Neuronal stem cell (in vitro differentiated cells): ENCODE results near the gene SPPL3.

Source experiments
- DNase-seq: peaks from one replicate; pipeline ENCODE4 v3.0.0-alpha.2; 2013; ENCODE audit warnings: low spot score
- H2AFZ ChIP-seq: one replicate; pipeline ENCODE4 v1.6.1; 2013; ENCODE audit warnings: mild to moderate bottlenecking, low read length, inconsistent platforms
- H2AK5ac ChIP-seq: 2 replicates; pipeline ENCODE4 v1.6.1; 2013; ENCODE audit warnings: low read depth, mild to moderate bottlenecking, inconsistent platforms, low read length, moderate library complexity, mixed read lengths
- H2BK120ac ChIP-seq: 2 replicates; pipeline ENCODE4 v1.6.1; 2013; ENCODE audit warnings: low read depth, mild to moderate bottlenecking, inconsistent platforms, low read length, moderate library complexity, mixed read lengths
- H2BK12ac ChIP-seq: one replicate; pipeline ENCODE4 v1.6.1; 2013; ENCODE audit warnings: low read length, inconsistent platforms
- H2BK15ac ChIP-seq: 2 replicates; pipeline ENCODE4 v1.6.1; 2013; ENCODE audit warnings: mild to moderate bottlenecking, low read length, inconsistent platforms, mixed read lengths
- H2BK5ac ChIP-seq: one replicate; pipeline ENCODE4 v1.6.1; 2013; ENCODE audit warnings: inconsistent platforms, mild to moderate bottlenecking, low read length, moderate library complexity
- H3K14ac ChIP-seq: one replicate; pipeline ENCODE4 v1.6.1; 2013; ENCODE audit warnings: low read length, inconsistent platforms
- H3K18ac ChIP-seq: 2 replicates; pipeline ENCODE4 v1.6.1; 2013; ENCODE audit warnings: low read length, inconsistent platforms
- H3K23ac ChIP-seq: 2 replicates; pipeline ENCODE4 v1.6.1; 2013; ENCODE audit warnings: low read depth, mild to moderate bottlenecking, mixed read lengths, low read length, inconsistent platforms; ENCODE audit not compliant: poor library complexity
- H3K27ac ChIP-seq: replicated peaks from 3 replicates; pipeline ENCODE4 v1.5.1; 2013; ENCODE audit warnings: low read length, inconsistent platforms
- H3K27me3 ChIP-seq, 3 experiments: 2 replicates each; pipeline ENCODE4 v1.6.1; 2013; ENCODE audit warnings: low read length in 3 of 3, mild to moderate bottlenecking in 2 of 3, inconsistent platforms in 1 of 3, low read depth in 1 of 3, mixed read lengths in 1 of 3, moderate library complexity in 1 of 3; ENCODE audit not compliant: control insufficient read depth in 3 of 3, insufficient read depth in 3 of 3
- H3K36me3 ChIP-seq, 2 donors: replicated peaks in 1 of 2; 2 replicates each; pipeline ENCODE4 v1.6.1; 2013; ENCODE audit warnings: low read length in 2 of 2; ENCODE audit not compliant: control insufficient read depth in 2 of 2, insufficient read depth in 2 of 2
- H3K4ac ChIP-seq: 2 replicates; pipeline ENCODE4 v1.6.1; 2013; ENCODE audit warnings: inconsistent platforms, mild to moderate bottlenecking, low read length, moderate library complexity
- H3K4me1 ChIP-seq, 2 donors: 1 replicate in 1 of 2; 2 replicates in 1 of 2; pipeline ENCODE4 v1.6.1; 2013; ENCODE audit warnings: low read length in 2 of 2, low read depth in 1 of 2; ENCODE audit not compliant: control insufficient read depth in 2 of 2, insufficient read depth in 1 of 2
- H3K4me2 ChIP-seq: one replicate; pipeline ENCODE4 v1.6.1; 2013; ENCODE audit warnings: mild to moderate bottlenecking, low read length, inconsistent platforms; ENCODE audit not compliant: insufficient read depth, poor library complexity, severe bottlenecking
- H3K4me3 ChIP-seq, 2 donors: 2 replicates each; pipeline ENCODE4 v1.5.1; 2013; ENCODE audit warnings: low read length in 2 of 2, mild to moderate bottlenecking in 2 of 2, inconsistent platforms in 1 of 2, moderate library complexity in 1 of 2
- H3K79me1 ChIP-seq: one replicate; pipeline ENCODE4 v1.6.1; 2013; ENCODE audit warnings: low read depth, mild to moderate bottlenecking, inconsistent platforms, low read length, moderate library complexity
- H3K9ac ChIP-seq: one replicate; pipeline ENCODE4 v1.6.1; 2013; ENCODE audit warnings: mild to moderate bottlenecking, low read depth, low read length, inconsistent platforms; ENCODE audit not compliant: poor library complexity
- H3K9me3 ChIP-seq, 2 donors: replicated peaks in 1 of 2; 2 replicates each; pipeline versions ENCODE3 to v1.6.1; 2013; ENCODE audit warnings: low read length in 2 of 2, mild to moderate bottlenecking in 2 of 2, inconsistent platforms in 1 of 2, low read depth in 1 of 2, mixed read lengths in 1 of 2, moderate library complexity in 1 of 2; ENCODE audit not compliant: control insufficient read depth in 2 of 2, insufficient read depth in 1 of 2
- H4K8ac ChIP-seq: one replicate; pipeline ENCODE4 v1.6.1; 2013; ENCODE audit warnings: low read depth, mild to moderate bottlenecking, inconsistent platforms, low read length, moderate library complexity
- H4K91ac ChIP-seq: one replicate; pipeline ENCODE4 v1.6.1; 2013; ENCODE audit warnings: low read length, low read depth, mild to moderate bottlenecking, inconsistent platforms; ENCODE audit not compliant: poor library complexity
- WGBS, 2 donors: extraction: QIAGEN DNeasy Blood & Tissue Kit; methylation state at CpG; one replicate each; pipeline ENCODE4 v1.1.7; 2013; ENCODE audit warnings: missing lambda C conversion rate in 2 of 2, mixed read lengths in 1 of 2; ENCODE audit not compliant: insufficient read length in 2 of 2, insufficient replicate concordance in 1 of 2; ENCODE audit errors: extremely low coverage in 2 of 2; 5-methylcytosine and 5-hydroxymethylcytosine counted together

SPPL3 gene

DNA sequence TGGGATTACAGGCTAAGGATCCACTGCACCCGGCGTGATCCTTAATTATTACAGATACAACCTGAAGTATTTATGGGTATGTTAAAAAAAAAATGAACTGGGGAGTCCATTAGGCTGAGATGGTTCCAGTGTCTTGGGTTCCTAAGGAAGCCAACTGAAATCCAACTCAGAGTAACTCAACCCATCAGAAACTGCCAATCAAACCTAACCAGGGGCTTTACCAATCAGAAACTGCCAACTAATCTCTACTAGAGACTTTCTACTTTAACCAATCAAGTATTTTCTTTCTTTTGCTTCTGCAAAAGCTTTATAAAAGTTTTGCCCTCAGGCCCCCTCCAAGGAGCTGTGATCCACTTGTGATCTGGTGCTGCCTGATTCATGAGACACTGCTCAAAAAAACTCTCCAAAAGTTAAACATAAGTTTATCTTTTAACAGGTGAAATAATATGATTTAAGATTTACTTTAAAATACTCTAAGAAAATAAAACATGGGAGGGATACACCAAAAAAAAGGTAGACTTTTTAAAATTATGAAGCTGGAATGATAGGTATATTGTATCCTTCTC, 90.5 kb downstream of the SPPL3 start:
- no CpG with 5 or more reads among the region's 2 CpGs for WGBS, 2 donors
- H2BK120ac ChIP-seq: no peak overlapping the region

GRCh38 chr12:120810021-120810420, 94.1 kb downstream of the SPPL3 start:
- H2BK120ac ChIP-seq: no peak overlapping the region
- no peak overlapping the region for H2AK5ac ChIP-seq
- no peaks in the 10 kb centered on the region for H3K79me1 ChIP-seq
- H3K4me3 ChIP-seq: no peak overlapping the region
- H2BK12ac ChIP-seq: no peak overlapping the region
- no CpG with 5 or more reads among the region's 3 CpGs for WGBS, 2 donors
- H3K4me1 ChIP-seq: no peaks in the 10 kb centered on the region
- no peak overlapping the region for H3K23ac ChIP-seq
- H3K4me2 ChIP-seq: no peak overlapping the region
- H4K91ac ChIP-seq: no peak overlapping the region
- no peak overlapping the region for H3K27ac ChIP-seq
- no peak for DNase-seq
- H4K8ac ChIP-seq: no peak overlapping the region
- no peak overlapping the region for H3K14ac ChIP-seq
- H3K4ac ChIP-seq: no peak overlapping the region
- no peak overlapping the region for H2BK15ac ChIP-seq
- H3K18ac ChIP-seq: no peak overlapping the region
- no peak overlapping the region for H2AFZ ChIP-seq
- H3K9me3 ChIP-seq: peaks cover 0 to 5% of the 10 kb centered on the region in 2 donors
- H3K9ac ChIP-seq: no peak overlapping the region
- peaks cover 2 to 35% of the 10 kb centered on the region in 2 donors for H3K36me3 ChIP-seq
- no peaks in the 10 kb centered on the region for H3K27me3 ChIP-seq
- H2BK5ac ChIP-seq: no peak overlapping the region

More for the DNA sequence above, 90.5 kb downstream of the SPPL3 start:
- no peak overlapping the region for H3K4me3 ChIP-seq
- H3K14ac ChIP-seq: no peak overlapping the region
- peaks cover 2 to 20% of the 10 kb centered on the region in 2 donors for H3K36me3 ChIP-seq
- H3K4ac ChIP-seq: no peak overlapping the region
- no peak overlapping the region for H3K23ac ChIP-seq
- no peak overlapping the region for H2AK5ac ChIP-seq
- no peak overlapping the region for H4K8ac ChIP-seq
- no peak overlapping the region for H2BK12ac ChIP-seq
- peaks cover 2% of the 10 kb centered on the region for H3K79me1 ChIP-seq
- peaks cover 4 to 14% of the 10 kb centered on the region in 2 donors for H3K4me1 ChIP-seq
- no peak overlapping the region for H3K4me2 ChIP-seq
- no peak overlapping the region for H2BK15ac ChIP-seq
- DNase-seq: no peak
- no peak overlapping the region for H2AFZ ChIP-seq
- H2BK5ac ChIP-seq: no peak overlapping the region
- H3K27me3 ChIP-seq: no peaks in the 10 kb centered on the region
- H3K9ac ChIP-seq: no peak overlapping the region
- peaks cover 0 to under 1% of the 10 kb centered on the region in 2 donors for H3K9me3 ChIP-seq
- H3K18ac ChIP-seq: no peak overlapping the region
- no peak overlapping the region for H4K91ac ChIP-seq
- no peak overlapping the region for H3K27ac ChIP-seq

DNA sequence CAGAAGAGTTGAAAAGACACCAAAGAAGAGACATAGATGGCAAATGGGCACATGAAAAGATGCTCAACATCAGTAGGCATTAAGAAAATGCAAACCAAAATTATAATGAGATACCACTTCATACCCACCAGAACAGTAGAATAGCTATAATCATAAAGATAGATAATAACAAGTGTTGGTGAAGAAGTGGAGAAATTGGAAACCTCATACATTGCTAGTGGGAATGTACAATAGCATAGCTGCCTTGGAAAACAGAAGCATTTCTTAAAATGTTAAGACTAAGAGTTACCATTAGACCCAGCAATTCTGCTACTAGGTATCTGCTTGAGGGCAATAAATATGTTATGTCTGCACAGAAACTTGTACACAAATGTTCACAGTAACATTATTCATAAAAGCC, 99.7 kb downstream of the SPPL3 start:
- no peak overlapping the region for H2BK5ac ChIP-seq
- no peak overlapping the region for H4K91ac ChIP-seq
- H3K36me3 ChIP-seq: peaks cover under 1 to 22% of the 10 kb centered on the region in 2 donors
- H3K18ac ChIP-seq: no peak overlapping the region
- peaks cover 0 to 5% of the 10 kb centered on the region in 2 donors for H3K9me3 ChIP-seq
- no peak overlapping the region for H3K23ac ChIP-seq
- no peak for DNase-seq
- H2BK15ac ChIP-seq: no peak overlapping the region
- no peak overlapping the region for H3K4me3 ChIP-seq
- no peak overlapping the region for H2BK12ac ChIP-seq
- H2BK120ac ChIP-seq: no peak overlapping the region
- no peak overlapping the region for H2AFZ ChIP-seq
- no peak overlapping the region for H3K27ac ChIP-seq
- H2AK5ac ChIP-seq: no peak overlapping the region
- H4K8ac ChIP-seq: no peak overlapping the region
- H3K9ac ChIP-seq: no peak overlapping the region
- no peak overlapping the region for H3K4me2 ChIP-seq
- H3K4me1 ChIP-seq: no peaks in the 10 kb centered on the region
- no peaks in the 10 kb centered on the region for H3K27me3 ChIP-seq
- no peak overlapping the region for H3K14ac ChIP-seq
- no peak overlapping the region for H3K4ac ChIP-seq
- H3K79me1 ChIP-seq: no peaks in the 10 kb centered on the region

- no peak overlapping the region for H2BK120ac ChIP-seq
- no CpG with 5 or more reads among the region's 2 CpGs for WGBS, 2 donors
- H2BK5ac ChIP-seq: no peak overlapping the region
- H3K27ac ChIP-seq: no peak overlapping the region
- H3K14ac ChIP-seq: no peak overlapping the region
- H3K79me1 ChIP-seq: peaks cover 2% of the 10 kb centered on the region
- H2BK15ac ChIP-seq: no peak overlapping the region
- no peaks in the 10 kb centered on the region for H3K27me3 ChIP-seq
- no peak overlapping the region for H4K91ac ChIP-seq
- no peak overlapping the region for H3K4me3 ChIP-seq
- no peak overlapping the region for H3K23ac ChIP-seq
- no peak for DNase-seq
- H2AK5ac ChIP-seq: no peak overlapping the region
- H3K18ac ChIP-seq: no peak overlapping the region
- H3K4ac ChIP-seq: no peak overlapping the region
- H2AFZ ChIP-seq: no peak overlapping the region
- no peak overlapping the region for H4K8ac ChIP-seq
- H3K9ac ChIP-seq: no peak overlapping the region
- H2BK12ac ChIP-seq: no peak overlapping the region
- peaks cover 0 to 1% of the 10 kb centered on the region in 2 donors for H3K36me3 ChIP-seq
- no peaks in the 10 kb centered on the region for H3K4me1 ChIP-seq
- peaks cover 0 to 11% of the 10 kb centered on the region in 2 donors for H3K9me3 ChIP-seq
- H3K4me2 ChIP-seq: no peak overlapping the region
These were observed 103.0 kb downstream of the SPPL3 start for GRCh38 chr12:120801146-120801545.
